GM19099 (cell line): ENCODE measurements around the gene WNK3.

Source experiments
- POLR2A ChIP-seq: IDR thresholded peaks from 3 replicates; pipeline ENCODE4 v1.6.1; 2011; ENCODE audit warnings: low read depth; ENCODE audit not compliant: insufficient read length; ENCODE audit errors: extremely low read depth

WNK3 gene

GRCh38 chrX:54357414-54358377 lies at the start of gene WNK3:
Gene WNK3, minus strand, starts transcription at chrX:54358046.
- no peak for TF ChIP-seq POLR2A

GRCh38 chrX:54407266-54407665 lies 49.4 kb upstream of the WNK3 start:
- no peak for TF ChIP-seq POLR2A

GRCh38 chrX:54397113-54397512 lies 39.3 kb upstream of the WNK3 start:
- no peak for TF ChIP-seq POLR2A

- no peak for TF ChIP-seq POLR2A
These were observed 28.5 kb upstream of the WNK3 start for GRCh38 chrX:54386314-54386713.

GRCh38 chrX:54359408-54359807 lies 1.6 kb upstream of the WNK3 start:
- no peak for TF ChIP-seq POLR2A

GRCh38 chrX:54358424-54359211 lies 772 bp upstream of the WNK3 start:
- TF ChIP-seq POLR2A: no peak

- no peak for TF ChIP-seq POLR2A
These were observed 5.2 kb downstream of the WNK3 start for GRCh38 chrX:54352677-54353076.

GRCh38 chrX:54325077-54325476 lies 32.8 kb downstream of the WNK3 start:
- TF ChIP-seq POLR2A: no peak

- no peak for TF ChIP-seq POLR2A
These were observed 37.8 kb downstream of the WNK3 start for GRCh38 chrX:54320067-54320466.

GRCh38 chrX:54306379-54306778 lies 51.5 kb downstream of the WNK3 start:
- no peak for TF ChIP-seq POLR2A

GRCh38 chrX:54301516-54301915 lies 56.3 kb downstream of the WNK3 start:
- no peak for TF ChIP-seq POLR2A

- no peak for TF ChIP-seq POLR2A
These were observed 63.5 kb downstream of the WNK3 start for GRCh38 chrX:54294306-54294705.

GRCh38 chrX:54292755-54293154 lies 65.1 kb downstream of the WNK3 start:
- no peak for TF ChIP-seq POLR2A

- no peak for TF ChIP-seq POLR2A
These were observed 66.1 kb downstream of the WNK3 start for GRCh38 chrX:54291758-54292157.

- no peak for TF ChIP-seq POLR2A
These were observed 68.9 kb downstream of the WNK3 start for GRCh38 chrX:54288968-54289367.

GRCh38 chrX:54288277-54288676 lies 69.6 kb downstream of the WNK3 start:
- no peak for TF ChIP-seq POLR2A
